GM23338 (cell line): Measurements from ENCODE around the gene SCLY.

Experiments
- EZH2 ChIP-seq: fragments of 200-600 bp; sonication (generic); IDR thresholded peaks from one replicate; pipeline ENCODE4 v1.8.0; 2017; ENCODE audit warnings: antibody characterized with exemption, mild to moderate bottlenecking, low read depth; ENCODE audit not compliant: unreplicated experiment
- EZH2phosphoT487 ChIP-seq: fragments of 200-600 bp; sonication (generic); IDR thresholded peaks from one replicate; pipeline ENCODE4 v1.8.1; 2018; ENCODE audit warnings: antibody characterized with exemption; ENCODE audit not compliant: unreplicated experiment
- JUNB ChIP-seq: IDR thresholded peaks from one replicate; pipeline ENCODE4 v1.6.1; 2016; ENCODE audit warnings: antibody characterized with exemption; ENCODE audit not compliant: unreplicated experiment
- NANOG ChIP-seq: IDR thresholded peaks from 2 replicates; pipeline ENCODE4 v1.6.1; 2016; ENCODE audit warnings: antibody characterized with exemption, borderline replicate concordance
- POLR2AphosphoS5 ChIP-seq: IDR thresholded peaks from 2 replicates; pipeline ENCODE4 v1.6.1; 2016; ENCODE audit warnings: antibody characterized with exemption, low read depth
- TF ChIP-seq, protein P1 (sequence below), 2 experiments: fragments of 200-600 bp in 1 of 2; sonication (generic) in 1 of 2; conservative IDR thresholded peaks; 2 replicates each; pipeline versions ENCODE4 v1.5.1 to v1.6.1; 2016 to 2017; ENCODE audit warnings: antibody characterized with exemption in 2 of 2, low read depth in 2 of 2, mild to moderate bottlenecking in 2 of 2, moderate library complexity in 1 of 2

DNA sequence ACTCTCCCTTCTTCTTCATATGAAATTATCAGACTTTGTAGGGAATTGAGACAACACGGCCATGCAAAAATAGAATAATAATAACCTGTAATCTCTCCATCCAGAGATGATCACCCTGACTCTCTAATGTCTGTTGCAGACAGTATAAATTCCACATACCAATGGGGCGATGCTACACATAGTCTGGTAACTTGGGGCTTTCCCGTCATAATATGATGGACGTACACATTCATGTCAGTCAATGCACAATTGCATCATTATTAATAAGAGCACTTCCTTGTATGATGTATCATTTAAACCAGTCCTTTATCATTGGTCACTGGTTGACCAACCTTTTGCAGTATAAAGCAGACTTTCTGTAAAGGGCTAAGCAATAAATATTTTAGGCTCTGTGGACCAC is 39.5 kb upstream of the SCLY start:
- TF ChIP-seq, protein P1, sequence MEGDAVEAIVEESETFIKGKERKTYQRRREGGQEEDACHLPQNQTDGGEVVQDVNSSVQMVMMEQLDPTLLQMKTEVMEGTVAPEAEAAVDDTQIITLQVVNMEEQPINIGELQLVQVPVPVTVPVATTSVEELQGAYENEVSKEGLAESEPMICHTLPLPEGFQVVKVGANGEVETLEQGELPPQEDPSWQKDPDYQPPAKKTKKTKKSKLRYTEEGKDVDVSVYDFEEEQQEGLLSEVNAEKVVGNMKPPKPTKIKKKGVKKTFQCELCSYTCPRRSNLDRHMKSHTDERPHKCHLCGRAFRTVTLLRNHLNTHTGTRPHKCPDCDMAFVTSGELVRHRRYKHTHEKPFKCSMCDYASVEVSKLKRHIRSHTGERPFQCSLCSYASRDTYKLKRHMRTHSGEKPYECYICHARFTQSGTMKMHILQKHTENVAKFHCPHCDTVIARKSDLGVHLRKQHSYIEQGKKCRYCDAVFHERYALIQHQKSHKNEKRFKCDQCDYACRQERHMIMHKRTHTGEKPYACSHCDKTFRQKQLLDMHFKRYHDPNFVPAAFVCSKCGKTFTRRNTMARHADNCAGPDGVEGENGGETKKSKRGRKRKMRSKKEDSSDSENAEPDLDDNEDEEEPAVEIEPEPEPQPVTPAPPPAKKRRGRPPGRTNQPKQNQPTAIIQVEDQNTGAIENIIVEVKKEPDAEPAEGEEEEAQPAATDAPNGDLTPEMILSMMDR (conservative IDR thresholded peaks at IDR 0.05; ENCODE audit: low read depth in 2 of 2): no peak
- TF ChIP-seq POLR2AphosphoS5 (no peak), EZH2 (no peak), JUNB (no peak), EZH2phosphoT487 (no peak), NANOG (no peak)
